ENCODE data around the gene PRXL2B.
"Not testable (repeated sequence)": the region's sequence is repeated elsewhere in the genome, so short reads cannot be mapped to it uniquely, and the experiment has no call there.

PRXL2B gene

DNA sequence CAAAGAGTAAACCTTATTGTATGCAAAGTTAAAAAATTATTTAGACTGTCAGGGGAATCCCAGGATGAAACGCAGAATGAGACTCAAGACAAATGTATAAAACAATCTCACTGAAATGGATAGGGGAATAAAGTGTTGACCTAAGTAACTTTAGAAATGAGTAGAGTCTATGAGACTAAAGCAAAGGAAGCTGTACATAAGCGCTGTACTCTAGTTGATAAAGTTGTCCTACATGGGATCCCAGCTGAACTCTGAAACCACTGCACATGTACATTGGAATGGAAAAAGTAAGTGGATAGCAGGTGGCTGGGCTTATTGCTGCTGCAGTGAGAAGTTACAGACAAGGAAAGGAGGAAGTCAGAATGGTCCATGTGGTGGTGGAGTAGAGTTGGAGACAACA, 27.6 kb downstream of the PRXL2B start:
- DNase-seq (ENCODE audit: low spot score): no peak

DNA sequence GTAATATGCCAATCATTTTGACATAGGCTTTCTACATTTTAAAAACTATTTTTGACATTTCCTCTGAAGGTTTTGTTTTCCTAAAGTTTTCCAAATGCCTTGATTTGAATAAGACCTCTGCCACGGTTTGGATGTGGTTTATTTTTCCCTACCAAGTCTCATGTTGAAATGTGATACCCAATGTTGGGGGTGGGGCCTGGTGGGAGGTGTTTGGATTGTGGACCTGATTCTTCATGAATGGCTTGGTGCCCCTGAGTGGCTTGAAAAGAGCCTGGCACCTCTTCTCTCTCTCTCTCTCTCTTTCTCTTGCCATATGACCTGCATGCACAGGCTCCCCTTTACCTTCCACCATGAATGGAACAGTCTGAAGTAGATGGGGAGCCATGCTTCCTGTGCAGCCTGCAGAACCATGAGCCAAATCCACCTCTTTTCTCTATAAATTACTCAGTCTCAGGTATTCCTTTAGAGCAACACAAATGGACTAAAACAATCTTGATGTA, 31.4 kb downstream of the PRXL2B start:
- DNase-seq (ENCODE audit: low spot score): no peak

DNA sequence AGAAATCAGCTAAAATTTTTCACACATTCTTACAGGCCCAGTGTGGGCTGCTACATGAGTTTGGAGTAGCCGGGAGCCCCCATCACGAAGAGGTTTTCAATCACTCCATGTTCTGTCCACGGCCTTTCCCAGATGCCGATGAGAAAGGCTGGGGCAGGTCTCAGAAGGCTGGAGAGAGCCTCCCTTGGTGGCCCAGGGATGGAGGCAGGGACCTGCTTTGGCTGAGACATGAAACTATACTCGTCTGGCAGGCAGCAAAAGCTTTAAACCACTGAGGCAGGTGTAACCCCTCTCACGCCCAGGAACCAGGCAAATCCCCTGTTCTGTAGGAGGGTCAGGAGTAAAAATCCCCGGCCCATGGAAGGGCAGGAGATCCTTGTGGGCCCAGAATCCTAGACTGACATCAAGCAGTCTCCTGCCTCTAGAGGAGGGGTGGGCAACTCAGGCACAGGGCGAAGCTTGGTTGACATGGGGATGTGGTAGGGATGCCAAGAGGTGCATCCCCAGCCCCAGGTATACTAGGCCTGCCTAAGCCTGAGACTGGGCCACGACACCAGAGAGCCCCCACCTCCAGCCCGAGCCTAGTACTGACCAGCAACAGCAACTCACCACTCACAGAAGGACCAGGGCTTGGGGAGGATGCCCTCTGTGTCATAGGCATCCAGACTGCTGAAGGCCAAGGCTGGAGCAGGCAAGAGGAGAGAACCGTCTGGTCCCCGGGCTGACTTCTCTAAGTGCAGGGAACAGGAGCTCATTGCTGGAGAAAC, 37.2 kb downstream of the PRXL2B start:
- no peak for DNase-seq (ENCODE audit: low spot score)

- DNase-seq (ENCODE audit: low spot score): no peak
Measured at GRCh38 chr1:2624735-2625300, 38.2 kb downstream of the PRXL2B start.

DNA sequence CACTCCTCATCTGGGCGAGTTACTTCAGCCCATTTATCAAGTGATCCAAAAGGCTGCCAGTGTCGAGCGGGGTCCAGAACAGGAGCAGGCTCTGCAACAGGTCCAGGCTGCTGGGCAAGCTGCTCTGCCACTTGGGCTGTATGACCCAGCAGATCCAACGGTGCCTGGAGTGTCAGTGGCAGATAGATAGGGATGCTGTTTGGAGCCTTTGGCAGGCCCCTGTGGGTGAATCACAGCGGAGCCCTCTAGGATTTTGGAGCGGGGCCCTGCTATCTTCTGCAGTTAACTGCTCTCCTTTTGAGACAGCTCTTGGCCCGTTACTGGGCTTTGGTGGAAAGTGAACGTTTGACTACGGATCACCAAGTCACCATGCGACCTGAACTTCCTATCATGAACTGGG, 38.7 kb downstream of the PRXL2B start:
- DNase-seq (ENCODE audit: low spot score): no peak

GRCh38 chr1:2625748-2626147, 39.2 kb downstream of the PRXL2B start:
- not testable (repeated sequence) for DNase-seq (ENCODE audit: low spot score)

DNA sequence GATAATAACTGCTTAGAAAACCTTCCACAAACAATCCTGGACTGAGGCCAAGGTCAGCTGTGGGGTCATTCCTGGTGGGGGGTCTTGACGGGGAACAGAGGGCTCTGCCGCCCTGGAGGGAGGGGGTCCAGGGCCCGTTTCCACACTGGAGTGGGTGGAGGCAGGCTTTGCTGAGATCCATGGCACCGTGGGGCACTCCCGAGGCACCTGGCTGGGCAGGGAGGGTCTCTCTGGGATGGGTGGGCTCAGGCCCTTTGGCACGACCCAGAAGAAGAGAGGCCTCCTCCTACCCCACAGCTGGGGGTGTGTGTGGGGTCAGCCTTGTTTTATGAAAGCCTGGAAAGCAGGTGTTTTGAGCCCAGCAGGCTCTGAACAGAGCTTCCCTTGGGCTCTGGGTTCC, 41.2 kb downstream of the PRXL2B start:
- DNase-seq (ENCODE audit: low spot score): no peak

DNA sequence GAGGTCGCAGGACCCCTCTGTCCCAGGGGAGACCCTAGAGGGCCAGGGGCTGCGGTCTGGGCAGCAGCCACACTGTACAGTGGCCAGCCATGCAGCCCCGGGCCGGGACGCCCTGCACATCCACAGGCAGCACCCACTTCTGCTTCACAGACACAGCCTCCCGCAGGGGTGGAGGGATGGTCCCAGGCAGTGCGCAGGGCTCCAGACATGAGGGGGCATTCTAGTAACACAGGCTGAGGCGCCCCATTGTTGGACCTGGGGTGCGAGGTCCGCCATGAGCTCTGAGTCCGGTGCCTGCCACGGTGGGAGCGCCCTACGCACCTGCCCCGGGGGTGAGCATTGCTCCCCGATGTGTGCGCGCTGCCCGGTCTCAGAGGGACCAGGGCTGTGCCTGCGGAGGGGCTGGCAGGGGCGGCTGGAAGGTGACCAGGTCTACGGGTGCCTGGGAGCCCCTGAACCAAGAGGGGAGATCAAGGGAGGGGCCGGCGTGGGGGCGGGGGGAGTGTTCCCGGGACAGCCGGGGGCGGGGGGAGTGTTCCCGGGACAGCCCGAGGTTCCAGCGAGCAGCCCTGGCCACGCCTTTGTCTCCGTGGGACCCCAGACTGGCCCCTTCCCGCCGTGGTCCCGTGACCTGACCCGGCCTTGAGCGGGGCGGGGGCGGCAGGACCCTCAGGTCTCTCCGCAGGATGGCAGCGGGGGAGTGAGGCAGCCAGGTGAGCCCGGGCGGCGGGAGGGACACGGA, 41.8 kb downstream of the PRXL2B start:
- DNase-seq (ENCODE audit: low spot score): no peak

DNA sequence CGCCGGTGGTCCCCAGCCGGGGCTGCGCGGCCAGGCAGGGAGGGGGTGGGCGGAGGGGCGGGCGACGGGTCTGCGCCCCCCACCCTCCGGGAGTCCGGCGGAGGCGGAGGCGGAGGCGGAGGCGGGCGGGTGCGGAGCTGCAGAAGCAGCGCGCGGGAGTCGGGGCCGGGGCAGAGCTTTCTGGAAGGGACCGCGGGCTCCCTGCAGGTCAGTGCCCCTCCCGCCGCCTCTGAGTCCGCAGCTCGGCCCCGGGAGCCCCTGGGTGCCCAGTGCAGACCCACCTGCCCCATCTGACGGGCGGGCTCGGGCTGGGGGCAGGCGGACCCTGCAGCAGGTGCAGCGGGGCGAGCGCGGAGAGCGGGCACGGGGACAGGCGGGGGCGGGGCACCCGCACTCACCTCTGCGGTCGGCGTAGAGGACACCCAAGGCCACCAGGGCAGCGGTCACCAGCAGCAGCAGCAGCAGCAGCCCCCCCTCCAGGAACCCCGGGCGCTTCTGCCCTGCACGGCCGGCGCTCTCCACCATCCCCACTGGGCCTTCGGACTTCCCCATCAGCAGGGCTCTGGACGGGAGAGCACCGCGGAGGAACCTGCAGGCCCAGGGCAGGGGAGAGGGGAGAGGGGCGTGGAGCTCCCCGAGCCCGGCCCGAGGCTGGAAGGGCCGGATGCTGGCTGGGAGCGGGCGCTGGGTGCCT, 42.5 kb downstream of the PRXL2B start:
- DNase-seq (ENCODE audit: low spot score): no peak

- DNase-seq (ENCODE audit: low spot score): no peak
Measured at GRCh38 chr1:2629627-2630497, 43.3 kb downstream of the PRXL2B start.

DNA sequence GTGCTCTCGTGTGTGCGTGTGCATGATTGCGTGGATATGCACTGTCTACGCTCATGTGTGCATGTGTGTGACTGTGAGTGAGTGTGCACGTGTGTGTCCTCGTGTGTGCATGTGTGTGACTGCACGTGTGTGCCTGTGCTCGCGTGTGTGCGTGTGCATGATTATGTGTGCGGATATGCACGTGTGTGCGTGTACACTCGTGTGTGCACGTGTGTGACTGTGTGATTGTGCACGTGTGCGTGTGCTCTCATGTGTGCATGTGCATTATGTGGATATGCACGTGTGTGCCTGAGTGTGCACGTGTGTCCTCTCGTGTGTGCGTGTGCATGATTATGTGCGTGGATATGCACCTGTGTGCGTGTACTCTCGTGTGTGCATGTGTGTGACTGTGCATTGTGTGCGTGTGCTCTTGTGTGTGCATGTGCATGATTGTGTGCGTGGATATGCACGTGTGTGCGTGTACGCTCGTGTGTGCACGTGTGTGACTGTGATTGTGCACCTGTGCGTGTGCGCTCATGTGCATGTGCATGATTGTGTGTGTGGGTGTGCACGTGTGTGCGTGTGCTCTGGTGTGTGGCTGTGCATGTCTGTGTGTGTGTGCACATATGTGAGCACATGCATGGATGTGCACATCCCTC, 44.0 kb downstream of the PRXL2B start:
- DNase-seq (ENCODE audit: low spot score): no peak

DNA sequence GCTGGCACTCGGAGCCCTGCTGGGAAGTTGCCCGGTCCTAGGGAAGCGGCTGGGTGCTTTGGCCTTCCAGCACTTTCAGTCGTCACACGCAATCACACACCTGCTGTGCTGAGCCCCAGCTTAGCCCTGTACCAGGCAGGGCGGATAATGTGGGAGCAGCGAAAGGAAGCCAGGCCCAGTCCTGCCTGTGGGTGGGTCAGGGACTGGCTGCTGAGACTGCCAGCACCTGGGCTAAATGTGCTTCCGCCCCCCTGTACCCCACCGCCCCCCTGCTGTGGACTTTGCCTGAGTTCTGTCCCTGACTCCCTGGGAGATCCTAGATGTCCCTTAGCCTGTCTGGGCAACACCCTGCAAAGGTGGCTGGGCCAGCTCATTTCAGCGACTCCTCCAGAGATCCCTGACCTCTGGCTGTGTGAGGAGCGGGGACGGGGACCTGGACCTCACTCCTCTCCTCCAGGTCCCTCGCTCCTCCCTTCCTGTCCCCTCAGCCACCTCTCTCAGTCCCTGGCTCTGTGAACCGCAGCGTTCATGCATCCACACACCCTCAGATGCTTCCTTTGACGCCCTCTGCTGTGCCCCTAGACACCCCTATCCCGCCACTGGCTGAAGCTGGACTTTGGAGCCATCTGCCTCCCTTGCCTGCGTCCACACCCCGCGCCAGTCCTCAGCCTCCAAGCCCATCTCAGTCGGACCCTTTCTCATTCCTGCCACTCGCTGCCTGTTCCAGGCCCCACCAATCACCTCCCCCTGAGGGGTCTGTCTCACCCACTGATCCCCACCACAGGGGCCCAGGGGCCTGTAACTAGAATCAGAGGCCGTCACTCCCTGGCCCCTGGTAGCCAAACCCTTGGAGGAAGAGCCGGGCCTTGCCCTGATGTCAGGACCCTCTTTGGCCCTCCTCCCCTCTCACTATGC, 44.8 kb downstream of the PRXL2B start:
- no peak for DNase-seq (ENCODE audit: low spot score)

DNA sequence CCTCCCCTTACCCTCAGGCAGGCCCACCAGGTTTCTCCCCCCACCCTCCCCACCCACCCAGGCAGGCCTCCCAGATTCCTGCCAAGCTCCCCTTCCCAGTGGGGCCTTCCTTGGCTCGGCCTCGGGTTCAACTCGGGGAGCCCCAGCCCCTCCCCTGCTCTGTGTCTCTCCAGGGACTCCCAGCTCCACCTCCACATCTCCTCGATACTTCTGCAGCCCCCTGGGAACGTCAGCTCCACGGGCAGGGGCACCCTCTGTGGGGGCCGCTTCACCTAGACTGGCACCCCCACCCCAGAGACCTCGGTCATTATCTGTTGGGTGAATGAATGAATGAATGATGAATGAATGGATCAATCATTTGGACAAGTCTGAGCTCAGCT, 45.5 kb downstream of the PRXL2B start:
- DNase-seq (ENCODE audit: low spot score): no peak

DNA sequence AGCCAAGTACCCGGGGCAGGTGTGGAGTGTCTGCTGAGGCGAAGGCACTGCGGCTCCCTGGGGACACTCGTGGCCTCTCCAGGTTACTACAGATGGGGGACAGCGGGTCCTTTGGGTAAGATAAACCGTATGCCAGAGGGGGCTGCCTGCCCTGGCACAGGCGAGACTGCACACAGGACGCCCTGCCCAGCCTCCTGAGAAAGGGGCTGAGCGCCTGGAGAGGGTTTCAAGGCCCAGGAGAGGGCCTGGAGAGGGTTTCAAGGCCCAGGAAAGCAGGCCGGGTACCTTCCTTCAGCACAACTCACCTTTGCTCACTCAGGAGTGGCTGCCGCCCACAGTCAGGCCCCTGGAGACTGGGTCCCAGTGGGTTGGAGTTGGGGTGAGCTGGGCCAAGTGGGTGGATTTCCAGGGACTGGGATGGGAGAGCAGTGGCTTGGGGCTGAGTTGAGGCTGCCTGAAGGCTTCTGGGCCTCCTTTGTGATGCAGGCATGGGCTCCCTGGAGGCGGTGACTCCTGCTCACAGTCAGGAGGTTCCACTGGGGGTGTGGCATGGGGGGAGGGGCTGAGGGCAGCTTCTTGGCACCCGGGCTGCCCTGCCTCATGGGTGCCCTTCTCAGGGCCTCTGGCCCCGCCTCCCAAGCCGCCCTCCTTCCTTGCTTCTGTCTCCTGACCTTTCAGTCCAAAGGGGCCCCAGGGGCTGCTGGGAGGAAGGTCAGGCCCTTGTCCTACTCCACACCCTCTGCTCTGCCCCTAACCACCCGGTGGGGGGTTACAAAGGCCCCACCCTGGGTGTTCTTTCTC, 46.2 kb downstream of the PRXL2B start, which contains the start of gene MMEL1:
TSS of gene MMEL1 (minus strand) at position 456 of the 801 bp plus-strand sequence. CDS start 3,532 bp downstream, outside the sequence.
- DNase-seq (ENCODE audit: low spot score): no peak

GRCh38 chr1:2633366-2633935, 46.9 kb downstream of the PRXL2B start:
- no peak for DNase-seq (ENCODE audit: low spot score)

DNA sequence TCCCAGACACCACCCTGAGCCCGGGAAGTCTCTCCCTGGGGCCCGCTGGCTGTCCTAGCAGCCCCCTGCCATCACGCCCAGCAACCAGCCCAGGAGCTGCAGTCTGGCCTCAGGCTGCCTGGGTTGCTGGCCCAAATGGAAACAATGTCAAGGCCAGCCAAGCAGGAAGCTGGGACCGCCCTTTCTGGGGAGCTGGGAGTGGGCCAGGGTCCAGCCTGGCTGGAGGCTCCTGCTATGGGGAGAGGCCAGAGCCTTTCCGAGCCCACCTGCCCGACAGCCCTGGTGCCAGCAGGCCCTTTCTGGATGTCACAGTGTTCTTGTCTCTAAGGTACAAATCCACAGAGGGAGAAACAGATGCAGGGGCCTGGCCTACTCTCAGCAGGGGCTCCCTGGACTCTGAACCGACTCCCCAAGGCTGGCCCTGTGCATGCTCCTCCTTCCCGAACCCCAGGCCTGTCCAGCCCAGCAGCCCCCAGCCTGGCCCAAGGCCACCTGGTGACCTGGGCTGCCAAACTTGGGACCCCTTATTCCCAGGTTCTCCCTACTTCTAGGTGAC, 47.4 kb downstream of the PRXL2B start:
- DNase-seq (ENCODE audit: low spot score): no peak

GRCh38 chr1:2635361-2636010, 48.9 kb downstream of the PRXL2B start:
- DNase-seq (ENCODE audit: low spot score): no peak

DNA sequence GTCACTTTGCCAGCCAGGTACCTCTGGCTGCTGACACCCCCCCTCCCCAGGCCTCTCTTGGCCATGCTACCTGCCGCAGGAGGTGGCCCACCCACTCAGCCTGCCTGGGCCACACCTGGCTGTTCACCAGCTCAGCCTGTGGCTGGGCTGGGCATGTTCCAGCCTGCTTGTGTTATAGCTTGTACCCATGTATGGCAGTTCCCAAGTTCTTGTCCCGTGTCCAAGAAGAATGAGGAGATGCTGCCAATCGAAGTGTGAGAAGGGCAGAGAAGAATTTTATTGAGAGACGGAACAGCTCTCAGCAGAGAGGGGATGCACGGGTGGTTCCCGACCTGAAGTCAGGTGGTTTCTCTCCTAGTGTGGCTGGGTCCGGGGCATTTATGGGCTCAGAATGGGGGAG, 50.2 kb downstream of the PRXL2B start:
- no peak for DNase-seq (ENCODE audit: low spot score)
